IMR-90 (cell line): ENCODE data around the gene TJP1. TPM values are rescaled to one million over a fixed set of nuclear protein-coding genes. Genes with fewer than 3 reads are reported as not detected.

Experiments used
- ATAC-seq: fragments of 200-7000 bp; cut with Tn5 transposase; 2 replicates; pipeline ENCODE4 v1.9.1; 2020; ENCODE audit warnings: low read depth, mild to moderate bottlenecking, moderate library complexity
- BruUV-seq: library from RNA; stranded (reverse); fragments of 400-500 nt; replicated peaks from 2 replicates; lab custom pipeline; 2021; lab: Mats Ljungman, UMichigan
- CTCF ChIA-PET: fragments of 300-600 bp; formaldehyde crosslinking; extraction: SDS; loops from one replicate; lab custom pipeline; 2021; ENCODE audit warnings: antibody characterized with exemption; lab: Yijun Ruan, JAX
- POLR2A ChIA-PET: fragments of 300-600 bp; sonication (Branson Sonifier 250); formaldehyde crosslinking; loops from one replicate; lab custom pipeline; 2022; ENCODE audit warnings: antibody characterized with exemption; ENCODE audit not compliant: unreplicated experiment; lab: Charles Lee
- DNase-seq: peaks from one replicate; pipeline ENCODE4 v3.0.0; 2013
- H2AFZ ChIP-seq: replicated peaks from 2 replicates; pipeline ENCODE3; 2013; ENCODE audit warnings: low read length, mild to moderate bottlenecking; ENCODE audit not compliant: poor library complexity
- H2AK5ac ChIP-seq: 2 replicates; pipeline ENCODE4 v1.6.1; 2013; ENCODE audit warnings: low read depth, low read length, inconsistent platforms
- H2AK9ac ChIP-seq: replicated peaks from 2 replicates; pipeline ENCODE3; 2013; ENCODE audit warnings: mild to moderate bottlenecking, low read depth, low read length, moderate library complexity; ENCODE audit not compliant: poor library complexity
- H2BK120ac ChIP-seq: 2 replicates; pipeline ENCODE4 v1.6.1; 2013; ENCODE audit warnings: low read depth, low read length, inconsistent platforms
- H2BK15ac ChIP-seq: 3 replicates; pipeline ENCODE4 v1.6.1; 2013; ENCODE audit warnings: low read depth, low read length, inconsistent platforms
- H2BK20ac ChIP-seq: 2 replicates; pipeline ENCODE4 v1.6.1; 2013; ENCODE audit warnings: low read depth, mild to moderate bottlenecking, inconsistent platforms, low read length, moderate library complexity
- H2BK5ac ChIP-seq: 2 replicates; pipeline ENCODE4 v1.6.1; 2013; ENCODE audit warnings: mild to moderate bottlenecking, low read depth, low read length, inconsistent platforms; ENCODE audit not compliant: poor library complexity, severe bottlenecking
- H3K14ac ChIP-seq: replicated peaks from 2 replicates; pipeline ENCODE4 v1.6.1; 2013; ENCODE audit warnings: low read depth, low read length, inconsistent platforms
- H3K18ac ChIP-seq: 2 replicates; pipeline ENCODE4 v1.6.1; 2013; ENCODE audit warnings: low read depth, low read length, control low read depth
- H3K23ac ChIP-seq: 2 replicates; pipeline ENCODE4 v1.6.1; 2013; ENCODE audit warnings: low read depth, low read length, inconsistent platforms
- H3K27ac ChIP-seq: 2 replicates; pipeline ENCODE4 v1.5.1; 2013; ENCODE audit warnings: mild to moderate bottlenecking, control low read depth, low read length; ENCODE audit not compliant: insufficient read depth
- H3K27me3 ChIP-seq: 2 replicates; pipeline ENCODE4 v1.6.1; 2013; ENCODE audit warnings: low read length; ENCODE audit not compliant: control insufficient read depth, insufficient read depth
- H3K36me3 ChIP-seq: 2 replicates; pipeline ENCODE4 v1.6.1; 2013; ENCODE audit warnings: low read length, mixed read lengths; ENCODE audit not compliant: control insufficient read depth, insufficient read depth
- H3K4ac ChIP-seq: 2 replicates; pipeline ENCODE4 v1.6.1; 2013; ENCODE audit warnings: low read depth, low read length, inconsistent platforms
- H3K4me1 ChIP-seq: 2 replicates; pipeline ENCODE4 v1.6.1; 2013; ENCODE audit warnings: low read length, mixed read lengths; ENCODE audit not compliant: control insufficient read depth, insufficient read depth
- H3K4me2 ChIP-seq: 2 replicates; pipeline ENCODE4 v1.6.1; 2013; ENCODE audit warnings: low read depth, mild to moderate bottlenecking, control low read depth, low read length, moderate library complexity
- H3K4me3 ChIP-seq: 2 replicates; pipeline ENCODE4 v1.5.1; 2013; ENCODE audit warnings: low read depth, mild to moderate bottlenecking, control low read depth, low read length, moderate library complexity; ENCODE audit not compliant: insufficient read depth
- H3K56ac ChIP-seq: 2 replicates; pipeline ENCODE4 v1.6.1; 2013; ENCODE audit warnings: low read length, inconsistent platforms; ENCODE audit not compliant: insufficient read depth; ENCODE audit errors: extremely low read depth
- H3K79me1 ChIP-seq, 2 experiments: 2 replicates each; pipeline ENCODE4 v1.6.1; 2013; ENCODE audit warnings: low read length in 2 of 2, inconsistent platforms in 1 of 2, low read depth in 1 of 2
- H3K9ac ChIP-seq: 2 replicates; pipeline ENCODE4 v1.6.1; 2013; ENCODE audit warnings: low read depth, low read length, control low read depth
- H3K9me1 ChIP-seq: 2 replicates; pipeline ENCODE4 v1.6.1; 2013; ENCODE audit warnings: low read length, inconsistent platforms; ENCODE audit not compliant: insufficient read depth
- H3K9me3 ChIP-seq: 2 replicates; pipeline ENCODE4 v1.6.1; 2013; ENCODE audit warnings: low read length; ENCODE audit not compliant: control insufficient read depth, insufficient read depth
- H4K20me1 ChIP-seq: 2 replicates; pipeline ENCODE4 v1.6.1; 2013; ENCODE audit warnings: low read length, inconsistent platforms; ENCODE audit not compliant: insufficient read depth
- H4K5ac ChIP-seq: 2 replicates; pipeline ENCODE4 v1.6.1; 2013; ENCODE audit warnings: mild to moderate bottlenecking, low read depth, low read length, control low read depth
- H4K8ac ChIP-seq, 2 experiments: 2 replicates each; pipeline ENCODE4 v1.6.1; 2013; ENCODE audit warnings: low read depth in 2 of 2, low read length in 2 of 2, control low read depth in 1 of 2, inconsistent platforms in 1 of 2
- H4K91ac ChIP-seq: 2 replicates; pipeline ENCODE4 v1.6.1; 2013; ENCODE audit warnings: low read depth, low read length, inconsistent platforms; ENCODE audit not compliant: insufficient read depth
- BHLHE40 ChIP-seq: fragments of 150-350 bp; IDR thresholded peaks from 2 replicates; pipeline ENCODE4 v1.6.1; 2016; ENCODE audit warnings: mild to moderate bottlenecking, low read depth, low read length
- CEBPB ChIP-seq: IDR thresholded peaks from 2 replicates; pipeline ENCODE4 v1.6.1; 2012; ENCODE audit warnings: low read depth, low read length, improper control_type of control experiment
- CHD1 ChIP-seq: IDR thresholded peaks from 2 replicates; pipeline ENCODE4 v1.6.1; 2012; ENCODE audit warnings: low read depth, low read length, improper control_type of control experiment
- ELK1 ChIP-seq: fragments of 150-350 bp; IDR thresholded peaks from 2 replicates; pipeline ENCODE4 v1.6.1; 2016; ENCODE audit warnings: low read depth, mild to moderate bottlenecking, low read length, moderate library complexity, borderline replicate concordance
- FOS ChIP-seq: fragments of 150-350 bp; IDR thresholded peaks from 2 replicates; pipeline ENCODE4 v1.6.1; 2016; ENCODE audit warnings: low read depth, low read length
- MAFK ChIP-seq: IDR thresholded peaks from 2 replicates; pipeline ENCODE4 v1.6.1; 2012; ENCODE audit warnings: low read depth, low read length, improper control_type of control experiment
- MAZ ChIP-seq: IDR thresholded peaks from 2 replicates; pipeline ENCODE4 v1.6.1; 2012; ENCODE audit warnings: low read depth, mild to moderate bottlenecking, low read length, improper control_type of control experiment, moderate library complexity, borderline replicate concordance
- MXI1 ChIP-seq: IDR thresholded peaks from 2 replicates; pipeline ENCODE4 v1.6.1; 2012; ENCODE audit warnings: low read depth, mild to moderate bottlenecking, low read length, moderate library complexity, borderline replicate concordance
- NFE2L2 ChIP-seq: fragments of 150-350 bp; IDR thresholded peaks from 2 replicates; pipeline ENCODE4 v1.6.1; 2016; ENCODE audit warnings: low read depth, mild to moderate bottlenecking, low read length
- POLR2A ChIP-seq: IDR thresholded peaks from 2 replicates; pipeline ENCODE4 v1.6.1; 2012; ENCODE audit warnings: mild to moderate bottlenecking, low read depth, low read length
- RAD21 ChIP-seq: IDR thresholded peaks from 2 replicates; pipeline ENCODE4 v1.6.1; 2012; ENCODE audit warnings: low read length, improper control_type of control experiment
- RCOR1 ChIP-seq: IDR thresholded peaks from 2 replicates; pipeline ENCODE4 v1.6.1; 2012; ENCODE audit warnings: mild to moderate bottlenecking, low read length, improper control_type of control experiment; ENCODE audit not compliant: insufficient replicate concordance
- RFX5 ChIP-seq: IDR thresholded peaks from 2 replicates; pipeline ENCODE4 v1.8.0; 2012; ENCODE audit warnings: low read depth, mild to moderate bottlenecking, low read length, moderate library complexity
- SMC3 ChIP-seq: fragments of 150-350 bp; IDR thresholded peaks from 2 replicates; pipeline ENCODE4 v1.6.1; 2016; ENCODE audit warnings: low read depth, mild to moderate bottlenecking, antibody characterized with exemption, low read length, moderate library complexity
- USF2 ChIP-seq: fragments of 150-350 bp; IDR thresholded peaks from 2 replicates; pipeline ENCODE4 v1.6.1; 2017; ENCODE audit warnings: mild to moderate bottlenecking, antibody characterized with exemption, low read length, low read depth
- WGBS, 2 experiments: methylation state at CpG; one replicate each; pipeline versions ENCODE4 v1.1.5 to v1.1.7; 2013; ENCODE audit warnings: missing lambda C conversion rate in 2 of 2; ENCODE audit not compliant: insufficient read length in 1 of 2; ENCODE audit errors: extremely low coverage in 2 of 2; 5-methylcytosine and 5-hydroxymethylcytosine counted together
- dilution Hi-C: fragments of 300-500 bp; cut with HindIII; formaldehyde crosslinking; loops from one replicate; pipeline ENCODE4 v1.14.3; 2018; ENCODE audit warnings: low sequenced_read_pairs; ENCODE audit not compliant: unreplicated experiment
- in situ Hi-C: fragments of 300-500 bp; cut with MboI; formaldehyde crosslinking; loops from 3 replicates; pipeline ENCODE4 v1.14.3; 2019; ENCODE audit warnings: low sequenced_read_pairs, inconsistent platforms, mixed read lengths
- intact Hi-C: fragments of 100-400 bp; cut with micrococcal nuclease; formaldehyde crosslinking; loops from 2 replicates; pipeline ENCODE4 v1.10.0; 2022
- polyA plus RNA-seq, 3 experiments: library from polyadenylated mRNA; depleted of rRNA; stranded (reverse); fragments of >200 nt; gene quantifications; 2 replicates each; pipeline ENCODE4 v1.2.3, GENCODE V29; 2012; ENCODE audit warnings: low replicate concordance in 1 of 3
- total RNA-seq: library from RNA; depleted of rRNA; stranded (reverse); fragments of >200 nt; gene quantifications from 2 replicates; pipeline ENCODE4 v1.2.3, GENCODE V29; 2012
- TF ChIP-seq, protein P1 (sequence below): conservative IDR thresholded peaks from 2 replicates; pipeline ENCODE4 v1.5.1; 2012; ENCODE audit warnings: mild to moderate bottlenecking, low read depth, low read length, improper control_type of control experiment

Gene TJP1
- total and polyA plus RNA-seq, 2 of the 4 experiments (the other 2 are of a cell fraction): 42.2 to 43.4 TPM

GRCh38 chr15:29676961-29677402 lies 145.3 kb downstream of the TJP1 start:
- H2BK5ac ChIP-seq: no peak overlapping the region
- H3K56ac ChIP-seq: no peak overlapping the region
- no TSS peak for BruUV-seq
- no peak overlapping the region for H4K5ac ChIP-seq
- no peak overlapping the region for H3K18ac ChIP-seq
- H4K91ac ChIP-seq: no peak overlapping the region
- H2AK9ac ChIP-seq: no peak overlapping the region
- ChIA-PET CTCF (no interaction called here), POLR2A (no interaction called here)
- peaks cover 5% of the 10 kb centered on the region; the same call in 1 of the 2 replicates for H3K4me1 ChIP-seq
- H3K9ac ChIP-seq: no peak overlapping the region
- ATAC-seq: 0 out of 2 replicates have a peak, but pooled peaks have one; percentile 4
- H3K4me2 ChIP-seq: no peak overlapping the region
- no peak overlapping the region for H3K4me3 ChIP-seq
- H4K20me1 ChIP-seq: no peaks in the 10 kb centered on the region
- H2AFZ ChIP-seq: peak overlapping the region; percentile 44
- TF ChIP-seq CEBPB (no peak), MXI1 (no peak), BHLHE40 (no peak), MAZ (no peak), CHD1 (no peak), MAFK (no peak), SMC3 (no peak), ELK1 (no peak), RCOR1 (no peak), FOS (no peak), RFX5 (no peak), USF2 (no peak), RAD21 (no peak; the same call in 1 of the 2 replicates), NFE2L2 (no peak), POLR2A (no peak)
- TF ChIP-seq, protein P1, sequence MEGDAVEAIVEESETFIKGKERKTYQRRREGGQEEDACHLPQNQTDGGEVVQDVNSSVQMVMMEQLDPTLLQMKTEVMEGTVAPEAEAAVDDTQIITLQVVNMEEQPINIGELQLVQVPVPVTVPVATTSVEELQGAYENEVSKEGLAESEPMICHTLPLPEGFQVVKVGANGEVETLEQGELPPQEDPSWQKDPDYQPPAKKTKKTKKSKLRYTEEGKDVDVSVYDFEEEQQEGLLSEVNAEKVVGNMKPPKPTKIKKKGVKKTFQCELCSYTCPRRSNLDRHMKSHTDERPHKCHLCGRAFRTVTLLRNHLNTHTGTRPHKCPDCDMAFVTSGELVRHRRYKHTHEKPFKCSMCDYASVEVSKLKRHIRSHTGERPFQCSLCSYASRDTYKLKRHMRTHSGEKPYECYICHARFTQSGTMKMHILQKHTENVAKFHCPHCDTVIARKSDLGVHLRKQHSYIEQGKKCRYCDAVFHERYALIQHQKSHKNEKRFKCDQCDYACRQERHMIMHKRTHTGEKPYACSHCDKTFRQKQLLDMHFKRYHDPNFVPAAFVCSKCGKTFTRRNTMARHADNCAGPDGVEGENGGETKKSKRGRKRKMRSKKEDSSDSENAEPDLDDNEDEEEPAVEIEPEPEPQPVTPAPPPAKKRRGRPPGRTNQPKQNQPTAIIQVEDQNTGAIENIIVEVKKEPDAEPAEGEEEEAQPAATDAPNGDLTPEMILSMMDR: no peak
- no peak overlapping the region for H2BK20ac ChIP-seq
- peak overlapping the region in 1 of 2 experiments; percentile 12; a peak in 1 of 4 replicates for H4K8ac ChIP-seq
- H2BK15ac ChIP-seq: no peak overlapping the region
- no CpG with 5 or more reads among the region's 8 CpGs for WGBS, 2 experiments
- H2AK5ac ChIP-seq: no peak overlapping the region
- dilution Hi-C loops (no loop called here), intact Hi-C loops (no loop called here), in situ Hi-C loops (loop anchor here (10.0 kb wide), 1 partner anchor 258 kb away; no protein-coding TSS in a partner anchor)
- DNase-seq: peak; percentile 62
- H3K23ac ChIP-seq: no peak overlapping the region
- no peaks in the 10 kb centered on the region; the same call in 1 of the 2 replicates for H3K9me1 ChIP-seq
- no peak overlapping the region for H3K27ac ChIP-seq
- no peak overlapping the region for H2BK120ac ChIP-seq
- no peaks in the 10 kb centered on the region for H3K27me3 ChIP-seq
- H3K4ac ChIP-seq: no peak overlapping the region
- no peak overlapping the region for H3K14ac ChIP-seq
- no peaks in the 10 kb centered on the region for H3K9me3 ChIP-seq
- peaks cover 0 to 4% of the 10 kb centered on the region in 2 experiments; a peak in 1 of 4 replicates for H3K79me1 ChIP-seq
- no peaks in the 10 kb centered on the region for H3K36me3 ChIP-seq
